Astrocyte (in vitro differentiated cells and primary cell): ENCODE results near the gene WNT8B. TPM values are rescaled to one million over a fixed set of nuclear protein-coding genes. Genes with fewer than 3 reads are reported as not detected.

Experiments used
- DNase-seq: peaks from one replicate; pipeline ENCODE4 v3.0.0-alpha.2; 2010; ENCODE audit warnings: low read depth
- FAIRE-seq: peaks from 2 replicates; lab custom pipeline; 2011; peaks lifted over from hg19 to GRCh38; lab: Jason Lieb, UNC
- H2AFZ ChIP-seq: 2 replicates; pipeline ENCODE4 v1.6.0; 2012; ENCODE audit warnings: low read depth, low read length, inconsistent platforms
- H3K27ac ChIP-seq: 2 replicates; pipeline ENCODE4 v1.5.1; 2011; ENCODE audit warnings: low read depth, low read length, inconsistent platforms
- H3K27me3 ChIP-seq: 2 replicates; pipeline ENCODE4 v1.6.0; 2011; ENCODE audit warnings: low read length, inconsistent platforms; ENCODE audit not compliant: insufficient read depth
- H3K36me3 ChIP-seq: 2 replicates; pipeline ENCODE4 v1.5.1; 2011; ENCODE audit warnings: low read length, inconsistent platforms; ENCODE audit not compliant: insufficient read depth
- H3K4me1 ChIP-seq: 2 replicates; pipeline ENCODE4 v1.5.1; 2011; ENCODE audit warnings: low read length, inconsistent platforms; ENCODE audit not compliant: insufficient read depth
- H3K4me2 ChIP-seq: 2 replicates; pipeline ENCODE4 v1.6.0; 2012; ENCODE audit warnings: low read length, inconsistent platforms
- H3K4me3 ChIP-seq: 2 replicates; pipeline ENCODE4 v1.5.1; 2011; ENCODE audit warnings: low read depth, mild to moderate bottlenecking, low read length, inconsistent platforms; ENCODE audit not compliant: insufficient read depth
- H3K79me2 ChIP-seq: 2 replicates; pipeline ENCODE4 v1.6.0; 2012; ENCODE audit warnings: mild to moderate bottlenecking, low read length, inconsistent platforms; ENCODE audit not compliant: insufficient read depth
- H3K9ac ChIP-seq: 2 replicates; pipeline ENCODE4 v1.6.0; 2012; ENCODE audit warnings: mild to moderate bottlenecking, low read length, inconsistent platforms
- H3K9me3 ChIP-seq: 2 replicates; pipeline ENCODE4 v1.5.1; 2012; ENCODE audit warnings: low read depth, mild to moderate bottlenecking, low read length, inconsistent platforms; ENCODE audit not compliant: insufficient read depth
- H4K20me1 ChIP-seq: 2 replicates; pipeline ENCODE4 v1.6.0; 2012; ENCODE audit warnings: low read length, inconsistent platforms; ENCODE audit not compliant: insufficient read depth
- H3K27ac Mint-ChIP-seq: one replicate; pipeline ENCODE4 v1.8.0; 2021; ENCODE audit warnings: mild to moderate bottlenecking, mixed read lengths; ENCODE audit not compliant: unreplicated experiment
- H3K27me3 Mint-ChIP-seq: one replicate; pipeline ENCODE4 v1.8.0; 2021; ENCODE audit warnings: low read depth, mixed read lengths; ENCODE audit not compliant: unreplicated experiment
- H3K36me3 Mint-ChIP-seq: one replicate; pipeline ENCODE4 v1.8.0; 2021; ENCODE audit warnings: low read depth, mixed read lengths; ENCODE audit not compliant: unreplicated experiment
- H3K4me1 Mint-ChIP-seq: one replicate; pipeline ENCODE4 v1.8.0; 2021; ENCODE audit warnings: low read depth, mixed read lengths; ENCODE audit not compliant: unreplicated experiment
- H3K4me3 Mint-ChIP-seq: one replicate; pipeline ENCODE4 v1.8.0; 2021; ENCODE audit warnings: mild to moderate bottlenecking, moderate library complexity, mixed read lengths; ENCODE audit not compliant: unreplicated experiment
- H3K9me3 Mint-ChIP-seq: one replicate; pipeline ENCODE4 v1.8.0; 2021; ENCODE audit warnings: mild to moderate bottlenecking, mixed read lengths; ENCODE audit not compliant: unreplicated experiment
- CTCF ChIP-seq: IDR thresholded peaks from 2 replicates; pipeline ENCODE4 v1.5.1; 2011; ENCODE audit warnings: low read depth, mild to moderate bottlenecking, inconsistent platforms, low read length, moderate library complexity; ENCODE audit not compliant: insufficient read depth
- EZH2 ChIP-seq: IDR thresholded peaks from 2 replicates; pipeline ENCODE4 v1.6.1; 2012; ENCODE audit warnings: mild to moderate bottlenecking, low read length, inconsistent platforms; ENCODE audit not compliant: insufficient read depth
- total RNA-seq: library from RNA; stranded (reverse); gene quantifications from 2 replicates; pipeline ENCODE4 v1.2.1, GENCODE V29; 2021

Gene WNT8B
- total RNA-seq, 1 donor from 2014 or later: not detected

GRCh38 chr10:100531761-100532160 is 69.0 kb downstream of the WNT8B start:
- no peak for DNase-seq
- no peak overlapping the region for H2AFZ ChIP-seq
- Mint-ChIP-seq H3K9me3 (no peaks in the 10 kb centered on the region), H3K4me1 (peaks cover 15% of the 10 kb centered on the region), H3K4me3 (no peak overlapping the region), H3K27ac (no peak overlapping the region), H3K27me3 (no peaks in the 10 kb centered on the region), H3K36me3 (peaks cover 4% of the 10 kb centered on the region)
- no peak overlapping the region for H3K4me2 ChIP-seq
- H3K4me1 ChIP-seq: peaks cover 19% of the 10 kb centered on the region
- H3K36me3 ChIP-seq: peaks cover 3% of the 10 kb centered on the region
- TF ChIP-seq EZH2 (no peak), CTCF (no peak)
- no peaks in the 10 kb centered on the region for H3K27me3 ChIP-seq
- no peak overlapping the region for H3K4me3 ChIP-seq
- H3K79me2 ChIP-seq: peaks cover 45% of the 10 kb centered on the region
- H3K9ac ChIP-seq: no peak overlapping the region
- H3K9me3 ChIP-seq: no peaks in the 10 kb centered on the region
- FAIRE-seq: no peak
- H3K27ac ChIP-seq: no peak overlapping the region
- H4K20me1 ChIP-seq: peaks cover 14% of the 10 kb centered on the region

Other genes with a start within 250 kb of the WNT8B start
- 18.6 and 19.0 TPM in 2 replicates for gene CHUK, start 233.4 kb upstream of the WNT8B start, total RNA-seq
- gene CWF19L1, start 195.4 kb upstream of the WNT8B start, total RNA-seq: 20.5 and 23.2 TPM in 2 replicates
- 82.0 and 93.9 TPM in 2 replicates for gene BLOC1S2, start 176.3 kb upstream of the WNT8B start, total RNA-seq
- not detected in 2 replicates for gene PKD2L1, start 132.8 kb upstream of the WNT8B start, total RNA-seq
- 324 and 428 TPM in 2 replicates for gene SCD, start 115.8 kb upstream of the WNT8B start, total RNA-seq
- 7.8 TPM in 2 replicates for gene SEC31B, start 56.9 kb downstream of the WNT8B start, total RNA-seq
- 155 TPM in 2 replicates for gene NDUFB8, start 66.9 kb downstream of the WNT8B start, total RNA-seq
- 49.4 and 50.1 TPM in 2 replicates for gene HIF1AN, start 72.9 kb downstream of the WNT8B start, total RNA-seq